GM19468 (cell line): Measurements from ENCODE around the gene COQ5.

Experiments used
- ATAC-seq: cut with Tn5 transposase; IDR thresholded peaks from one replicate; pipeline ENCODE4 v1.9.1; 2021; ENCODE audit warnings: mild to moderate bottlenecking, moderate library complexity, moderate number of reproducible peaks; ENCODE audit not compliant: unreplicated experiment; ENCODE audit errors: extremely low read depth

Gene COQ5

DNA sequence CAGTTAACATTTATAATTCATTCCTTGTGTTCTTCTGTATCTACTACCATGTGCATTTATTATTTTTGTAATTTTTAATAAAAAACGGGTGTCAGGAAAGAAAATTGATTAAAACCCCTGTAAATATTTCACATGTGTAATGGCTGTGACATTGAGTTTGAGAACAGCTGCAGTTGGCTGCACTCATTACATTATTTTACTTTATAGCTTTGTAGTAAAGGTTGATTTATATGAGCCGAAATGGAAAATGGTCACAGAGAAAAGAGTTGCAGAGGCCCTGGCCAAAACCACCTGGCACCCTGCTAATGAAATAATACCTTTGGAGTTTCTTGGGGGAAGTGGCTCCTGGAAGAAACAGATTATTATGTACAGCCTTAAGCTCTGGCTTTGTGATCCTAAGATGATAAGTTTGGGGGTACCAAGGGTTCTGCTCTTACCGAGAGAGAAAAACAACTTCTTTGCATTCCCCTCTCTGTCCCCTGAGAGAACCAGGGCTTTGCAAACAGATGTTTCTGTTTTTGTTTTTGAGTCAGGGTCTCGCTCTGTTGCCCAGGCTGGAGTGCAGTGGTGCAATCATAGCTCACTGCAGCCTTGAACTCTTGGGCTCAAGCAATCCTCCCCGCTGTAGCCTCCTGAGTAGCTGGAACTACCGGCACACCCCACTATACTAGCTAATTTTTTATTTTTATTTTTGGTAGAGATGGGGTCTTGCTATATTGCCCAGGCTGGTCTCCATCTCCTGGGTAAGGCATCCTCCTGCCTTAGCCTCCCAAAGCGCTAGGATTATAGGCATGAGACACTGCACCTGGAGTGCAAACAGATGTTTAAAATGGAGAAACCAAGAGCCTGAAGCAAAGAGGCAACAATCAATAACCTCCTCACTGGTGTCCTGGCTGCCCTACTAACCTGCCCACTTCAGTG is 42.7 kb downstream of the COQ5 start:
- ATAC-seq = no peak

DNA sequence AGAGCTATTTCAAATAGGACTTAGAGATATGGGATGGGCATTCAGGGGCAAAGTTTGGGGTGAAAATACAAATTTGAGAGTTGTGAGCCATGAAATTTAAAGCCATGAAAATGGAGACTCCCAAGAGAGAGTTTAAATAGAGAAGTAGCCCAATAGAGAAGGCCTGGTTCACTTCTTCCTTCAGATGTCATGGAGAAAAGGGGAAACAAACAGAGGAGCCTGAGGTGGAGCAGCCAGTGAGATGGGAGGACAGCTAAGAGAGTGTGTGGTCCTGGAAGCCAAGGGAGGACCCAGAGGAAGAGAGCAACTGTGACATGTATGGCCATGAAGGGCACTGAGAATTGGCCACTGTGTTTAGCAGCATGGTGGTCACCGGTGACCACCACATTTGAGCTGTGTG is 45.3 kb downstream of the COQ5 start:
- no peak for ATAC-seq

DNA sequence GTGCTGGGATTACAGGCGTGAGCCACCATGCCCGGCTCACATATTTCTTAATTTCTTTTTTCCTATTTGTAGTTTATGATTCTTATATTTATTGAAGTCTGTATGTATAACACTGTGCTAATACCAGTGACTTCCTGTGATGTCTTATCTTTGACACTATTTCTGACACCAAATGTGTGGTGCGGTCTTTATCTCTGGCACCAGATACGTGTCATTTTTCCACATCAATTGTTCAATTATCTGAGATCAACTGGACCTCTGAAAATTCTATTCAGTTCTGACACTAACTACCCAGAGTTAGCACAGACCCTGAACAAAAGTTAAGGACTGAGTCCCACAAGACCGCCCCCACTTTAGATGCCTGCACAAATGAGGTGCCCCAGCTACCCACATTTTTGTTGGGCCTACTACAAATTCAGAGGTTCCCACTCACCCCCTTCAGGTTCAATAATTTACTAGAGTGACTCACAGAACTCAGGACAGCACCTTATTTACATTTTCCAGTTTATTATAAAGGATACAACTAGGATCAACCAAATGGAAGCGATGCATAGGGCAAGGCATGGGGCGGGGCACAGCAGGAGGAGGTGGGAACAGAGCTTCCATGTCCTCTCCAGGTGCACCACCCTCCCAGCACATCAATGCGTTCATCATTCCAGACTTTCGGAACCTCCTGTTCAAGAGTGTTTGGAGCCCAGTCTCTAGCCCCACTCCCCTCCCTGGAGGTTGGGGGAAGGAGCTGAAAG is 47.8 kb downstream of the COQ5 start:
- ATAC-seq = no peak

DNA sequence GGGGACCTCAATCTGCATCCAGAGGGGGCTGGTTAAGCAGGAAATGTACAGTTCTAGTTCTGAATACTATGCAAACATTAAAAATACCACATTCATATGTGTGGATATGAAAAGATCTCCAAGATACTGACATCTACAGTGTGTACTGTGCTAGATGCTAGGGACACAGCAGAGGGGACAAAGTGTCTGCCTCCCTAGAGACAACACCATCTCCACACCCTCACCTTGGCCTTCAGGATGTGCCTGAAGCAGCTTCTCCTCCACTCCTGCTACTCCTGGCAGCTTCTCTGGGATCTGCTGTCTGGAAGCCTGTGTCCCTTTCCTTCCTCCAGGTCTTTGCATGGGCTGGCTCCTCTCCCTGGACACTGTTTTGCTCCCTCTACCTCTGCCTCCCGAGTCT is 48.7 kb downstream of the COQ5 start:
- ATAC-seq = no peak

DNA sequence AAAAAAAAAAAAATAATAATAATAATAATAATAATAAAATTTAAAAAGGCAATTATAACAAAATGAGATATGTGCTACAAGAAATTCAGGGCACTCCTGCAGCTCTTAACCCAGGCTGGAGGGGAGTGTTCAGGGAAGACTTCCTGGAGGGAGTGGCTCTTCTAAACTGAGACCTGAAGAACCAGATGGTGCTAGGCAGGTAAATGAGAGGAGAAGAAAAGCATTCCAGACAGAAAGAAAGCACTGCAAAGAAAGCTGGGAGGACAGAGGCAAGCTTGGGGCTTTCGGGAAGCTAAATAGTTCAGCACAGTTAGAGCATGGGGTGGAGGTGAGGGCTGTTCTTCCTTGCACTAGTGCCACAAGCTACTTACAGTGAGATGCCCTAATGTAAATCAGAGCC is 49.5 kb downstream of the COQ5 start:
- no peak for ATAC-seq

DNA sequence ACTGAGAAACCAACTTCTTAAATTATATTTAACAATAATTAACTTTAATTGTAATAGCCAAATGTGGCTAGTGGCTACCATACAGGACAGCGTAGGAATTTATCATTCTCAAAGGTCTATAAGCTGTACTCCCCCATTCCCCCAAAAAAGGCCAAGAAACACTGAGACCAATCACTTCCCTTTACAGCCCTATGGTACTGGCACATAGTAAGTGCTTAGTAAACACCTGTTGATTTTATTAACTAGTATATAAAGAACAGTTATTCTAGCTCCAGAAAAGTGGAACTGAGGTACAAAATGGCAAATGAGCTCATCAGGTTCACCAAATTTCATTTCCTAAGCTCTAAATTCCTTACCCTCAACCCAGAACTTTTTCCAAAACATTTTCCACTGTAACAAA is 53.3 kb downstream of the COQ5 start:
- ATAC-seq = no peak

DNA sequence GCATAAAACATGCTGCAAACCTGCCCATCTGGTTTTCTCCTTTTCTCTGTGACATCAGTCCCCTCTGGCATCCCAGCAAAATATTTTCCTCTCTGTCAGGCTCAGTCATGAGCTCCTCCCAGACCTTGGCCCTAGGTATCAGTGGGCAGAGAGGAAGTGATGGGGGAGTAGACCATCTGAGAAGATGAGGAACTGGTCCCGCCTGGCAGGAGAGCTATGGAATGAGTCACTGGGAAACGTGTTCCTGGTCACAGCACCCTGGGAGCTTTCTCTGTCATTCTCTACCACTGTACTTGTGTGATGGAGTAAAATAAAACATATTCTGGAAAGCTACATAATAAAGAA is 54.4 kb downstream of the COQ5 start:
- no peak for ATAC-seq

DNA sequence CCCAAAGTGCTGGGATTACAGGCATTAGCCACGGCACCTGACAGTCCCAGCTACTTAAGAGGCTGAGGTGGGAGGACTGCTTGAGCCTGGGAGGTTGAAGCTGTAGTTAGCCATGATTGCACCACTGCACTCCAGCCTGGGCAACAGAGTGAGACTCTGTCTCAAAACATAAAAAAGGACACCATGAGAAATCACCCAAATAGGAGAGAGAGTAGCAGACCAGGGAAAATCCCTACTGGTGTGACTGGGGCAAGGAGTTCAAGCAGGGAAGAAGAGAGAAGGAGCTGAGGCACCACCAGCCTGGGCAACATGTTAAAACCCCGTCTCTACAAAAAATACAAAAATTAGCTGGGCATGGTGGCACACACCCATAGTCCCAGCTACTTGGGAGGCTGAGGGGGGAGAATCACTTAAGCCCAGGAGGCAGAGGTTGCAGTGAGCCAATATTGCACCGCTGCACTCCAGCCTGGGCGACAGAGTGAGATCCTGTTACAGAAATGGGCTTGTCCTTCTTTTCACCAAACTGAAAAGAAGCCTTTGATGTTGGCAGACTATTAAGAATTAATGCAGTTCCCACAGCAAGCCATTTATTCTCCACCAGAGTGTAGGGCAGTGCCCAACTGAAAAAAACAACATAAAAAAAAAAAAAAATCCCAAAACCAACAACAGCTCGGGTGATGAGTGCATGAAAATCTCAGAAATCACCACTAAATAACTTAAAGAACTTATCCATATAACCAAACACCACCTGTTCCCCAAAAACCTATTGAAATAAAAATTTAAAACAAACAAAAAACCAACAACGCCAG is 54.9 kb downstream of the COQ5 start:
- ATAC-seq = no peak

DNA sequence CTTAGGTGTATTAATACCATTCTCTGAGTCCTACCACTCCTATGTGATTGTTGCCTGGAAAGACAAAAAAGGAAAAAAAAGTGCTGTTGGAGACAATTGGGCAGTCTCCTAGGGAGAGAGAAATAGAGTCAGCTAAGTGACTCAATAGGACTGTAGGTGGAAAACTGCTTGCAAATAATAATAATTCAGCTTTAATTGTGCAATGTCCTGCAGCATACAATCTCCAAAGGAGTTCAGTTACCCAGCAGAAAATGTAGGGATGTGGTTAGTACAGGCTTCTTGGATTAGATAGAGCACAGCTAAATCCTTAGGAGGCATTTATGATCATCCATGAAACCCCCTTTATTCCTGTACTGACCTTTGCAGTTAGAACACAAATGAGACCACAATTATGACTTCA is 56.4 kb downstream of the COQ5 start:
- ATAC-seq = no peak

DNA sequence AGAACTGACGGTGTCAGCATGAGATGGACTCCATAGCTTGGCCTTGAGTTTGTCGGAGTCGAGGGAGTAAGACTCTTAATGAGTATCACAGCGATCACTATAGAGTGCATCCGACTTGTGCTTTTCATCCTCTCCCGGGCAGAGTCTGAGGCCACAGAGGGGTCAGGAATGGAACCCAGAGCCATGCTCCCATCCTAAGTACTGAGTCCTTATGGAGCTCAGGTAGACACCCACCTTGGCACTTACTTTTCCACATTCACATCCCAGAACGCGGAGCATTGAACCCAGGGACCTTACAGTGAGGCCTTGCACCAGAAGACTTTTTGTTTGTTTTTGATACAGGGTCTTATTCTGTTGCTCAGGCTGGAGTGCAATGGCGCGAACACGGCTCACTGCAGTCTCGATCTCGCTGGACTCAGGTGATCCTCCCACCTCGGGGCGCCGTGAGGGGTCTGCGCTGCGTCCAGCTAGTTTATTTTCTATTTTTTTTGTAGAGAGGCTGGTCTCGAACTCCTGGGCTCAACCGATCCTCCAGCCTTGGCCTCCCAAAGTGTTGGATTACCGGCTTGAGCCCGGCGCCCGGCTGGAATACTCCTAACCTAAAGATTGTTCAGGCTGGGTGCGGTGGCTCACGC is 58.7 kb downstream of the COQ5 start:
- ATAC-seq = no peak

DNA sequence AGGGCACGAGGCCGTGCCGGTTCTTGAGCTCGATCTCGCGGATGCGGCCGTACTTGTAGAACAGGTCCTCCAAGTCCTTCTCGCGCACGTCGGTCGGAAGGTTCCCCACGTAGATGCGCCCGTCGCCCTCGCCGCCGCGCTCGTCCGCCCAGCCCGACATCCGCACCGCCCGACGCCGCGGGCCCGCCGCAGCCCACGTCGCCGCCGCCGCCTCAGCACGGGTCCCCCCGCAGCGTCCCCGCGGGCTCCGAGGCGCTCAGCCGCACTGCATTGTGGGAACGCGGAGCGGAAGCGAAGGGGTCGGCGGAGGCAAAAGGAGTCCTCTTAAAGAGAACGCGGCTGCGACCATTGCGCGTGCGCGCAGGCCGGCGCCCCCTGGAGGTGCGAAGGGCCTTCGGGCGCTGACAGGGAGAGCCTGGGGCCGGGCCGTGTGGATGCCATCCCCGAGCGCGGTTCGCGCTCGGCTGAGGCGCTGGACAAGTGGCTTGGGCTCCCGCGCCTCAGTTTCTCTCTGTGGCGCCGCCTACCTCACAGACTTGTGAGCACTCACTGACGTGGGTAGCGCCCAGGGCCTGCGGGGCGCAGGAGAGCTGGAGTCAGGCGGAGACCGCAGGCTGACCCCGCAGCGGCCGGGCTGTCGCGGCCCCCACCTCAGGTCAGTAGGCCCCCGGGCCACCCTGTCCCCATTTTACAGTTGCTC is 59.4 kb downstream of the COQ5 start, which contains the start of gene SRSF9:
TSS of gene SRSF9 (minus strand) at position 299 of the 700 bp plus-strand sequence. CDS start at position 160, 139 bp downstream.
- ATAC-seq = peak; percentile 97

DNA sequence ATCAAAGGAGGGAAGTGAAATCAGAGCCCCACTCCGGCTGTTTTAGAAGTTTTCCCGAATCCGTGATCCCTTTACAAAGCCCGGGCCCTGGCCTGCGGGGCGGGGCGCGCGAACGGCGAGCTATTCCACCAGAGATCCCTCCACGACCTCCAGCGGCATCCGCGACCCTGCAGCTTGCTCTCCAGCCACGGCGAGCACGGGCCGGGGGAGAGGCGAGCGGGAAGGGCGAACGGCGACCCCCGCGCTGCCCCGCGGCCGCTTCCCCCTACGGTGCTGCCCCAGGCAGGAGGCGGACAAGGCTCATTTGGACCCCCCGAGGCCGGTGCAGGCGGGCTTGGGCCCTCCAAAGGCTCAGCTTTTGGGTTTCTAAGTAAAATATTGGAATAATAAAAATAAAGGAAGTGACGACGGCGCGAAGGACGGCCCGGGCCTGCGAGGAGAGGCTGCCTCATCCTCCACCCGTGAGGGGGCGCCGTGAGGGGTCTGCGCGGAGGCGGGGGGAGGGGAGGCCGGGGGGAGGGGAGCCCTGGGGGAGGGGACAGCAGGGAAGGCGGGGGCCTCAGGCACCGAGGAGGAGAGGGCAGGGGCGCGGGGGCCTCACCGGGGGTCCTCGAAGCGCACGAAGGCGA is 60.0 kb downstream of the COQ5 start:
- no peak for ATAC-seq

DNA sequence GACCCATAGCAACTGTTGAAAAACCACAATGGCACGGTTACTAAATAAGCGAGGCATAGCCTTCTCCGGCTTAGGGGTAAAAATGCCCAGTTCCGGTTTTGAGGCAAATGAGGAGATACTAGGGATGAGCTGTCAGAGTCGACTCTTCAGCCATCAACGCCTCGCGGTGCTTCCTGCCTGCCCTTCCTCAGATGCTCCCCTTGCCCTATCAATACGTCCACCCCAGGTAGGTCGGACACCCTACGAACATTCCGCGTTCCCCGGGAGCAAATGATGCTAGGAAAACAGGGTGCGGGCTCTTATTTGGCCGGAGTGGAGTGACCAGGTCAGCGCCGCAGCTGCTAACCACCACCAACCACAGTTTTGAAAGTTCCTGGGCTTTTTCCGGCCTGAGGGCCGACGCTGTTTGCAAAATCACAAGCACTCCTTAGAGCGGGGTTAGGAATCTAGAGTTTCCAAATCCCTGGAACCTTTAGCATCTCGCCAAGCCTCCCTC is 60.6 kb downstream of the COQ5 start:
- ATAC-seq = no peak

DNA sequence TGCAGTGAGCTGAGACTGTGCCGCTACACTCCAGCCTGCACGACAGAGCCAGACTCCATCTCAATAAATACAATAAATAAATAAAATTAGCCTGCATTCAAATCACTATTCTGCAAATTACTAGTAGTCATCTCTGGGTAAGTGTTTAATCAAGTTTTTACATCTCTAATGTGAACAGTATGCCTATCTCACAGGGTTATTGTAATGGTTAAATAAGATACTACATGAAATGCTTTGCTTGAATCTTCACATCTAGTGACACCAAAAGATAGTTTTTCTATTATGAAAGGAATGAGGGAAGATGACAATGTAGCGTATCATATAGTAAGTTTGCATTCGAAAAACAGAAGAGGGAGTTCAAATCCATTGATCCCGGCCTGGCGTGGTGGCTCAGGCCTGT is 61.5 kb downstream of the COQ5 start:
- ATAC-seq = no peak

DNA sequence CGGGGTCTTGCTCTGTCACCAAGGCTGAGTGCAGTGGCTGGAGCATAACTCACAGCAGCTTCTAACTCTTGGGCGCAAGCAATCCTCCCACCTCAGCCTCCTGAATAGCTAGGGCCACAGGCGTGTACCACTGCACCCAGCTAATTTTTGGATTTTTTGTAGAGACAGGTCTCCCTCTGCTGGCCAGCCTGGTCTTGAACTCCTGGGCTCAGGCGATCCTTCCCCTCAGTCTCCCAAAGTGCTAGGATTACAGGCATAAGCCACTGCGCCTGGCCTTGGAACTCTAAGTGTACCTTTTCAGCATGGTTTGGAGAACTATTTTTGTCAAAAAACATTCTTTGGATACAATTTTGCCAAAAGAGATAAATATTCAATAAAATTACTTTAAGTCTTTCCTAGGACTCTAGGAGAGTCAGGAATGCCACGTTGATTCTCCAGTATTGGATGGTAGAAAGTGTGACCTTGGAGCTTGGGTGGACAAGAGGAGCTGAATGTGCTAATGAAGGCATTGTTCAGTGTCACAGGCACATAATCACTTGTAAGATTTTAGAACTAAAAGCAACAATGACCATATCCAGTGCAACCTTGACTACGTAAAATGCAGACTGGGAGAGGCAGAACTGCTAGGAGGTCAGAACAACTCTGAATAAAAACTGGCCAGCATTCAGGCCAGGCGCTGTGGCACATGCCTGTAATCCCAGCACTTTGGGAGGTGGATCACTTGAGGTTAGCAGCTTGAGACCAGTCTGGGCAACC is 62.2 kb downstream of the COQ5 start:
- no peak for ATAC-seq

DNA sequence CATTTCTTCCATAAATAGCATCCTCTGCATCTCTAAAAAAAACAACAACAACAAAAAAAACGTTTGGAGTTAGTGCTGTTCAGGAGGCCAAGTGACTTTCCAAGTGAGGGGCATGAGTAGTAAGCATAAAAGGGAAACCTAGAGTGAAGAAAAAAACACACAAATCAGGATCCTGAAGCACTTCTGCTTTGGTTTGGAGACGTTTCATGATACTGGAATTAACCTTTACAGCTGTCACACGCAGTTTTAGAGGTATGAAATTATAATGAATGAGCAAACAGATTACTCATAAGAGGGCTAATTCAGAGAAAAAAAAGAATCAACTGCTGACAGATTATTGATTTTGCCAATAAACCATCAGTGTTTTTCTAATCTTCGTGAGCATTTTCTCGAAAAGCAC is 63.2 kb downstream of the COQ5 start:
- ATAC-seq = no peak

DNA sequence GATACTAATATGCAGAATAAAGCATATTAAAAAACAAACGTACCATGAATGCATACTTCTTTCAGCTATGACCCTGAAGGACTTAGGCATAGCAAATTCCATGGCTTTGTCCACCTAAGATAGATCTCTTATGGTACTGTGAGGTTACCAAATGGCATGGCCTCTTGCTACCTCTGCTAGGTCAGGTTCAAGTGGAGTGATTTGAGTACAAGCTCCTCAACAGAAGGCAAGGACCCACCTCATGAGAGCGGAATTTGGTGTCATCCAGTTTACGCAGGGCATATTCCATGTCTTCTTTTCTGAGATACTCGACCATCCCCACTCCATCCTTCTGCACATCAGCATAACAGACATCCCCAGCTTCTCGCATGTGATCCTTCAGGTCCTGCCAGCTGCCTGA is 65.2 kb downstream of the COQ5 start:
- ATAC-seq = no peak

DNA sequence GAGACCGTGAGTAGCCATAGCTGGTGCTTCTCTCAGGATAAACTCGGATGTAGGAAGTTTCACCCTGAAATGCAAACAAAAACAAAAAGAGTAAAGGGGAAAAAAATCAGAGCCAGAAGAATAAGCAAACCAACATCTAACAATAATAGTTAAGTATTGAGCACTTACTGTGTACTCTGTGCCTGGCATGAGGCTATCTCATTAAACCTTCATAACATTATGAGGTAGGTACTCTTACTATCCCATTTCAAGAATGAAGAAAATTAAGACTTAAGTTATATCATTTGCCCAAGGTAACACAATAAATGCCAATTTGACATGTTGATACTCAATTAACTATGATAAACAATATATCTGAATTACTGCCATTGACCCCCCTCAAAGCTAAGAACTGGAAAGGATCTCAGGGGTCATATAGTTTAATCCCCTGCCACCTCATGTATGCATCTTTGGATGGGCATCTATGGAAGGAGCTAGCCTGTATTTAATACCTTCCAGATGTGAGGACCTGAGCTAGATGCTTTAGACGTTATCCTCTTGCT is 66.8 kb downstream of the COQ5 start:
- ATAC-seq = no peak
